Trophoblast cell (in vitro differentiated cells and primary cell): Measurements from ENCODE around the gene ABCF3.

Experiments used
- DNase-seq, 2 donors: peaks; one replicate each; pipeline ENCODE4 v3.0.0-alpha.2; 2016
- H2AFZ ChIP-seq: 2 replicates; pipeline ENCODE4 v1.6.1; 2013; ENCODE audit warnings: low read length, moderate library complexity, mild to moderate bottlenecking; ENCODE audit not compliant: insufficient read depth, poor library complexity
- H2AK5ac ChIP-seq: 2 replicates; pipeline ENCODE4 v1.6.1; 2013; ENCODE audit warnings: mild to moderate bottlenecking, low read length
- H2BK120ac ChIP-seq: 2 replicates; pipeline ENCODE4 v1.6.1; 2013; ENCODE audit warnings: low read length, mild to moderate bottlenecking, moderate library complexity; ENCODE audit not compliant: insufficient read depth, poor library complexity
- H2BK12ac ChIP-seq: 2 replicates; pipeline ENCODE4 v1.6.1; 2013; ENCODE audit warnings: mild to moderate bottlenecking, low read length, moderate library complexity
- H2BK5ac ChIP-seq: 2 replicates; pipeline ENCODE4 v1.6.1; 2013; ENCODE audit warnings: low read length, low read depth, moderate library complexity, mild to moderate bottlenecking; ENCODE audit not compliant: poor library complexity
- H3K14ac ChIP-seq: 2 replicates; pipeline ENCODE4 v1.6.1; 2013; ENCODE audit warnings: mild to moderate bottlenecking, low read length
- H3K18ac ChIP-seq: 2 replicates; pipeline ENCODE4 v1.6.1; 2013; ENCODE audit warnings: mild to moderate bottlenecking, low read length
- H3K23ac ChIP-seq: 2 replicates; pipeline ENCODE4 v1.6.1; 2013; ENCODE audit warnings: low read length
- H3K27ac ChIP-seq: 2 replicates; pipeline ENCODE4 v1.5.1; 2013; ENCODE audit warnings: low read depth, mild to moderate bottlenecking, inconsistent platforms, low read length, moderate library complexity
- H3K27me3 ChIP-seq: 2 replicates; pipeline ENCODE4 v1.6.1; 2013; ENCODE audit warnings: inconsistent platforms, mild to moderate bottlenecking, low read length, moderate library complexity; ENCODE audit not compliant: insufficient read depth
- H3K36me3 ChIP-seq, 2 experiments: 1 replicate in 1 of 2; 2 replicates in 1 of 2; pipeline ENCODE4 v1.6.1; 2013; ENCODE audit warnings: low read length in 2 of 2, mild to moderate bottlenecking in 2 of 2, moderate library complexity in 1 of 2; ENCODE audit not compliant: insufficient read depth in 2 of 2, control insufficient read depth in 1 of 2
- H3K4ac ChIP-seq: 2 replicates; pipeline ENCODE4 v1.6.1; 2013; ENCODE audit warnings: low read depth, mild to moderate bottlenecking, low read length, moderate library complexity
- H3K4me1 ChIP-seq, 2 experiments: 1 replicate in 1 of 2; 2 replicates in 1 of 2; pipeline ENCODE4 v1.6.1; 2013; ENCODE audit warnings: low read length in 2 of 2, mild to moderate bottlenecking in 2 of 2, moderate library complexity in 1 of 2; ENCODE audit not compliant: insufficient read depth in 2 of 2, control insufficient read depth in 1 of 2
- H3K4me2 ChIP-seq: 2 replicates; pipeline ENCODE4 v1.6.1; 2013; ENCODE audit warnings: inconsistent platforms, mild to moderate bottlenecking, low read length, moderate library complexity
- H3K4me3 ChIP-seq: 2 replicates; pipeline ENCODE4 v1.5.1; 2013; ENCODE audit warnings: mild to moderate bottlenecking, low read depth, low read length, inconsistent platforms
- H3K79me1 ChIP-seq: one replicate; pipeline ENCODE4 v1.6.1; 2013; ENCODE audit warnings: low read length
- H3K79me2 ChIP-seq: 2 replicates; pipeline ENCODE4 v1.6.1; 2013; ENCODE audit warnings: low read length, mild to moderate bottlenecking; ENCODE audit not compliant: control insufficient read depth, insufficient read depth, poor library complexity
- H3K9ac ChIP-seq: 2 replicates; pipeline ENCODE4 v1.6.1; 2013; ENCODE audit warnings: mild to moderate bottlenecking, low read length
- H3K9me3 ChIP-seq: 2 replicates; pipeline ENCODE4 v1.6.1; 2013; ENCODE audit warnings: low read depth, mild to moderate bottlenecking, control low read depth, inconsistent platforms, low read length; ENCODE audit not compliant: insufficient read depth
- H4K12ac ChIP-seq: 2 replicates; pipeline ENCODE4 v1.6.1; 2013; ENCODE audit warnings: low read depth, mild to moderate bottlenecking, low read length, moderate library complexity
- H4K8ac ChIP-seq: 2 replicates; pipeline ENCODE4 v1.6.1; 2013; ENCODE audit warnings: low read depth, mild to moderate bottlenecking, low read length, moderate library complexity
- H4K91ac ChIP-seq: one replicate; pipeline ENCODE4 v1.6.1; 2013; ENCODE audit warnings: low read depth, mild to moderate bottlenecking, low read length, moderate library complexity
- WGBS: extraction: QIAGEN DNeasy Blood & Tissue Kit; methylation state at CpG from one replicate; pipeline ENCODE4 v1.1.7; 2013; ENCODE audit warnings: missing lambda C conversion rate; ENCODE audit not compliant: insufficient read length, insufficient coverage; ENCODE audit errors: extremely low coverage; 5-methylcytosine and 5-hydroxymethylcytosine counted together

The ABCF3 gene

GRCh38 chr3:184188080-184188479 is 2.1 kb downstream of the ABCF3 start:
- no peak overlapping the region for H3K27ac ChIP-seq
- H3K4me1 ChIP-seq = peaks cover 0 to 7% of the 10 kb centered on the region in 2 experiments
- no peak overlapping the region for H3K23ac ChIP-seq
- H3K4me2 ChIP-seq = no peak overlapping the region
- no peak overlapping the region for H3K9ac ChIP-seq
- H2AFZ ChIP-seq = no peak overlapping the region
- H3K4me3 ChIP-seq = no peak overlapping the region
- H3K27me3 ChIP-seq = no peaks in the 10 kb centered on the region
- H3K79me1 ChIP-seq = peaks cover 10% of the 10 kb centered on the region
- H4K12ac ChIP-seq = no peak overlapping the region
- DNase-seq = no peak
- no peak overlapping the region for H2BK120ac ChIP-seq
- H3K9me3 ChIP-seq = peaks cover 3% of the 10 kb centered on the region
- no peak overlapping the region for H3K4ac ChIP-seq
- no peak overlapping the region for H3K14ac ChIP-seq
- H2BK12ac ChIP-seq = no peak overlapping the region
- no peak overlapping the region for H3K18ac ChIP-seq
- no peak overlapping the region for H4K91ac ChIP-seq
- peaks cover 48 to 59% of the 10 kb centered on the region in 2 experiments for H3K36me3 ChIP-seq
- H2BK5ac ChIP-seq = no peak overlapping the region
- no peak overlapping the region for H2AK5ac ChIP-seq
- H4K8ac ChIP-seq = no peak overlapping the region
- peaks cover 11% of the 10 kb centered on the region for H3K79me2 ChIP-seq
- no CpG with 5 or more reads among the region's 17 CpGs for WGBS

GRCh38 chr3:184189421-184189820 is 3.4 kb downstream of the ABCF3 start:
- Histone ChIP-seq H4K12ac (no peak overlapping the region), H3K14ac (no peak overlapping the region), H4K8ac (no peak overlapping the region), H3K23ac (no peak overlapping the region), H2BK5ac (no peak overlapping the region), H2BK120ac (no peak overlapping the region), H3K4me2 (no peak overlapping the region), H4K91ac (no peak overlapping the region), H3K9ac (no peak overlapping the region), H3K79me1 (peaks cover 10% of the 10 kb centered on the region), H3K79me2 (peaks cover 11% of the 10 kb centered on the region), H3K18ac (no peak overlapping the region), H3K27ac (no peak overlapping the region), H2AFZ (no peak overlapping the region), H3K9me3 (peaks cover 3% of the 10 kb centered on the region), H3K4me3 (no peak overlapping the region), H3K4ac (no peak overlapping the region), H3K27me3 (no peaks in the 10 kb centered on the region), H3K36me3 (peaks cover 47 to 58% of the 10 kb centered on the region in 2 experiments), H2BK12ac (no peak overlapping the region), H3K4me1 (peaks cover 0 to 7% of the 10 kb centered on the region in 2 experiments), H2AK5ac (no peak overlapping the region)
- WGBS = no CpG with 5 or more reads among the region's 13 CpGs
- no peak for DNase-seq

GRCh38 chr3:184192889-184193288 is 6.9 kb downstream of the ABCF3 start:
- H3K4me1 ChIP-seq = no peaks in the 10 kb centered on the region
- WGBS = no CpG with 5 or more reads among the region's 10 CpGs
- no peak overlapping the region for H4K8ac ChIP-seq
- H3K4me3 ChIP-seq = no peak overlapping the region
- no peak overlapping the region for H2AFZ ChIP-seq
- H3K9me3 ChIP-seq = no peaks in the 10 kb centered on the region
- no peak overlapping the region for H3K9ac ChIP-seq
- no peaks in the 10 kb centered on the region for H3K79me1 ChIP-seq
- no peak overlapping the region for H2BK120ac ChIP-seq
- H4K12ac ChIP-seq = no peak overlapping the region
- H3K27ac ChIP-seq = no peak overlapping the region
- DNase-seq = no peak
- no peak overlapping the region for H4K91ac ChIP-seq
- peaks cover 54 to 62% of the 10 kb centered on the region in 2 experiments for H3K36me3 ChIP-seq
- H3K23ac ChIP-seq = no peak overlapping the region
- no peak overlapping the region for H3K4me2 ChIP-seq
- no peak overlapping the region for H2BK12ac ChIP-seq
- H3K79me2 ChIP-seq = no peaks in the 10 kb centered on the region
- no peak overlapping the region for H3K4ac ChIP-seq
- no peak overlapping the region for H2AK5ac ChIP-seq
- no peak overlapping the region for H3K18ac ChIP-seq
- H3K27me3 ChIP-seq = no peaks in the 10 kb centered on the region
- no peak overlapping the region for H3K14ac ChIP-seq
- H2BK5ac ChIP-seq = no peak overlapping the region

GRCh38 chr3:184193991-184194539 is 8.1 kb downstream of the ABCF3 start:
- Histone ChIP-seq H4K91ac (no peak overlapping the region), H2BK120ac (no peak overlapping the region), H2AK5ac (no peak overlapping the region), H4K12ac (no peak overlapping the region), H3K4me3 (no peak overlapping the region), H3K4ac (no peak overlapping the region), H3K4me2 (no peak overlapping the region), H3K79me2 (no peaks in the 10 kb centered on the region), H2BK12ac (no peak overlapping the region), H3K27ac (no peak overlapping the region), H3K23ac (no peak overlapping the region), H4K8ac (no peak overlapping the region), H3K36me3 (peaks cover 43 to 50% of the 10 kb centered on the region in 2 experiments), H3K79me1 (no peaks in the 10 kb centered on the region), H3K4me1 (no peaks in the 10 kb centered on the region), H3K18ac (no peak overlapping the region), H3K14ac (no peak overlapping the region), H2BK5ac (no peak overlapping the region), H3K9ac (no peak overlapping the region), H2AFZ (no peak overlapping the region), H3K27me3 (no peaks in the 10 kb centered on the region), H3K9me3 (no peaks in the 10 kb centered on the region)
- WGBS = no CpG with 5 or more reads among the region's 9 CpGs
- DNase-seq = no peak
